SK-N-SH (cell line): ENCODE results near the gene PLK1. TPM values are rescaled to one million over a fixed set of nuclear protein-coding genes. Genes with fewer than 3 reads are reported as not detected.
"Not testable (repeated sequence)": the region's sequence is repeated elsewhere in the genome, so short reads cannot be mapped to it uniquely, and the experiment has no call there.

Source experiments
- CTCF ChIA-PET: fragments of 300-600, 350-600 bp; formaldehyde crosslinking; extraction: SDS; loops from one replicate; lab custom pipeline; 2021; lab: Yijun Ruan, JAX
- POLR2A ChIA-PET: fragments of 350-600 bp; sonication (Branson Sonifier 250); formaldehyde crosslinking; extraction: SDS; loops from one replicate; lab custom pipeline; 2020; ENCODE audit warnings: antibody characterized with exemption, inconsistent platforms; lab: Yijun Ruan, JAX
- DNase-seq: peaks from one replicate; pipeline ENCODE4 v3.0.0; 2012
- H2AFZ ChIP-seq: fragments of 200-600 bp; sonication (generic); 2 replicates; pipeline ENCODE4 v1.8.1; 2016; ENCODE audit warnings: antibody characterized with exemption, mild to moderate bottlenecking, low read depth
- H3F3A ChIP-seq: fragments of 200-600 bp; sonication (generic); replicated peaks from 2 replicates; pipeline ENCODE3; 2016; ENCODE audit warnings: antibody characterized with exemption, mild to moderate bottlenecking; ENCODE audit not compliant: insufficient read depth
- H3K27ac ChIP-seq, 2 experiments: fragments of 200-500 bp in 1 of 2; fragments of 200-600 bp in 1 of 2; sonication (Bioruptor generic) in 1 of 2; sonication (generic), shearing (Covaris generic) in 1 of 2; 2 replicates each; pipeline versions ENCODE4 v1.5.1 to v1.6.1; 2014 to 2016; ENCODE audit warnings: low read depth in 2 of 2, inconsistent platforms in 1 of 2, low read length in 1 of 2, mild to moderate bottlenecking in 1 of 2, mixed read lengths in 1 of 2
- H3K27me3 ChIP-seq: fragments of 200-600 bp; sonication (generic), shearing (Covaris generic); 2 replicates; pipeline ENCODE4 v1.6.1; 2016; ENCODE audit warnings: mixed run types; ENCODE audit not compliant: insufficient read depth
- H3K36me3 ChIP-seq, 2 experiments: fragments of 200-500 bp in 1 of 2; fragments of 200-600 bp in 1 of 2; sonication (Bioruptor generic) in 1 of 2; sonication (generic) in 1 of 2; replicated peaks in 1 of 2; 2 replicates each; pipeline versions ENCODE3 to v1.5.1; 2014 to 2016; ENCODE audit warnings: low read length in 1 of 2, mild to moderate bottlenecking in 1 of 2; ENCODE audit not compliant: insufficient read depth in 2 of 2, control insufficient read depth in 1 of 2
- H3K4me1 ChIP-seq, 2 experiments: fragments of 200-500 bp in 1 of 2; fragments of 200-600 bp in 1 of 2; sonication (Bioruptor generic) in 1 of 2; sonication (generic), shearing (Covaris generic) in 1 of 2; 2 replicates each; pipeline versions ENCODE4 v1.5.1 to v1.6.1; 2014 to 2016; ENCODE audit warnings: low read depth in 1 of 2, low read length in 1 of 2, mixed run types in 1 of 2; ENCODE audit not compliant: insufficient read depth in 2 of 2, control insufficient read depth in 1 of 2
- H3K4me2 ChIP-seq: fragments of 200-600 bp; sonication (generic), shearing (Covaris generic); 2 replicates; pipeline ENCODE4 v1.6.1; 2017; ENCODE audit warnings: mixed run types
- H3K4me3 ChIP-seq, 2 experiments: fragments of 200-500 bp in 1 of 2; fragments of 200-600 bp in 1 of 2; sonication (Bioruptor generic) in 1 of 2; sonication (generic), shearing (Covaris generic) in 1 of 2; 2 replicates each; pipeline versions ENCODE4 v1.5.1 to v1.8.1; 2014 to 2016; ENCODE audit warnings: low read depth in 2 of 2, inconsistent platforms in 1 of 2, low read length in 1 of 2, mild to moderate bottlenecking in 1 of 2, mixed read lengths in 1 of 2, moderate library complexity in 1 of 2
- H3K79me2 ChIP-seq: fragments of 200-600 bp; sonication (generic); 2 replicates; pipeline ENCODE4 v1.8.1; 2017; ENCODE audit warnings: mild to moderate bottlenecking; ENCODE audit not compliant: insufficient read depth
- H3K9ac ChIP-seq: fragments of 200-600 bp; sonication (generic); 2 replicates; pipeline ENCODE4 v1.6.1; 2017; ENCODE audit warnings: mixed run types
- H3K9me2 ChIP-seq: fragments of 200-600 bp; sonication (generic); 2 replicates; pipeline ENCODE4 v1.6.1; 2017; ENCODE audit warnings: mixed run types
- H3K9me3 ChIP-seq: fragments of 200-600 bp; sonication (generic); 2 replicates; pipeline ENCODE4 v1.6.1; 2017; ENCODE audit warnings: mixed run types, mild to moderate bottlenecking, moderate library complexity
- H4K20me1 ChIP-seq: fragments of 200-600 bp; sonication (generic); 2 replicates; pipeline ENCODE4 v1.6.1; 2017; ENCODE audit warnings: mild to moderate bottlenecking, mixed run types; ENCODE audit not compliant: insufficient read depth
- CHD2 ChIP-seq: fragments of 150-350 bp; IDR thresholded peaks from 2 replicates; pipeline ENCODE4 v1.6.1; 2018; ENCODE audit warnings: low read length; ENCODE audit not compliant: partially characterized antibody
- FOSL2 ChIP-seq: IDR thresholded peaks from 2 replicates; pipeline ENCODE4 v1.4.0; 2012; ENCODE audit warnings: low read depth, mild to moderate bottlenecking, moderate library complexity, borderline replicate concordance
- GABPA ChIP-seq: IDR thresholded peaks from 2 replicates; pipeline ENCODE4 v1.4.0; 2012; ENCODE audit warnings: low read depth, mild to moderate bottlenecking
- JUND ChIP-seq: IDR thresholded peaks from 2 replicates; pipeline ENCODE4 v1.4.0; 2012
- MEF2A ChIP-seq: IDR thresholded peaks from 2 replicates; pipeline ENCODE4 v1.4.0; 2012; ENCODE audit warnings: low read depth, borderline replicate concordance
- PBX3 ChIP-seq: IDR thresholded peaks from 2 replicates; pipeline ENCODE4; 2012
- RAD21 ChIP-seq: IDR thresholded peaks from 2 replicates; pipeline ENCODE4 v1.6.1; 2012; ENCODE audit warnings: mild to moderate bottlenecking, low read length
- RCOR1 ChIP-seq: fragments of 150-350 bp; IDR thresholded peaks from 2 replicates; pipeline ENCODE4 v1.6.1; 2017; ENCODE audit warnings: antibody characterized with exemption, low read length
- REST ChIP-seq: IDR thresholded peaks from 2 replicates; pipeline ENCODE4 v1.6.1; 2012; ENCODE audit warnings: mild to moderate bottlenecking, low read depth, low read length, moderate library complexity
- TAF1 ChIP-seq: IDR thresholded peaks from 2 replicates; pipeline ENCODE4 v1.6.1; 2012; ENCODE audit warnings: low read depth, mild to moderate bottlenecking, low read length, moderate library complexity, borderline replicate concordance
- TCF12 ChIP-seq: IDR thresholded peaks from 2 replicates; pipeline ENCODE4 v1.4.0; 2012
- USF2 ChIP-seq: fragments of 150-350 bp; IDR thresholded peaks from 2 replicates; pipeline ENCODE4 v1.6.1; 2017; ENCODE audit warnings: antibody characterized with exemption, low read length, low read depth, borderline replicate concordance
- WGBS: methylation state at CpG from one replicate; pipeline ENCODE4 v1.1.6; 2017; ENCODE audit warnings: low lambda C conversion rate; 5-methylcytosine and 5-hydroxymethylcytosine counted together
- polyA plus RNA-seq, 3 experiments: library from polyadenylated mRNA; depleted of rRNA; stranded (reverse); fragments of >200 nt; gene quantifications; 2 replicates each; pipeline ENCODE4 v1.2.3, GENCODE V29; 2012

Gene PLK1
- polyA plus RNA-seq, 1 of the 3 experiments (the other 2 are of a cell fraction), result 68.7 TPM

- H3K4me2 ChIP-seq, result no peak overlapping the region
- H2AFZ ChIP-seq, result no peak overlapping the region
- POLR2A ChIA-PET, result interaction anchor here (0.6 kb wide), 2 partner anchors 19 to 790 kb away, joined by 3 to 4 read pairs; no protein-coding TSS in a partner anchor
- H3K4me3 ChIP-seq, result no peak overlapping the region
- CTCF ChIA-PET, result interaction anchor here (0.6 to 1.3 kb wide), 8 partner anchors 10 to 282 kb away, joined by 3 to 4 read pairs (median 3); partner anchors contain the start of gene CHP2
- 57% methylated on average over 19 of the region's 19 CpGs for WGBS
- H3K9ac ChIP-seq, result no peak overlapping the region
- H3K4me1 ChIP-seq, result no peaks in the 10 kb centered on the region
- no peaks in the 10 kb centered on the region for H4K20me1 ChIP-seq
- peaks cover 5% of the 10 kb centered on the region; the same call in 1 of the 2 replicates for H3K27me3 ChIP-seq
- H3K79me2 ChIP-seq, result no peaks in the 10 kb centered on the region
- H3F3A ChIP-seq, result no peaks in the 10 kb centered on the region
- no peak for TF ChIP-seq PBX3
- no peak for TF ChIP-seq JUND
- no peak for TF ChIP-seq FOSL2
- TF ChIP-seq CHD2, result no peak
- no peak for TF ChIP-seq MEF2A
- TF ChIP-seq TCF12, result no peak
- TF ChIP-seq REST, result no peak
- TF ChIP-seq TAF1, result no peak
- TF ChIP-seq RAD21, result no peak
- TF ChIP-seq GABPA, result no peak
- no peak for TF ChIP-seq USF2
- TF ChIP-seq RCOR1, result no peak
- no peak overlapping the region for H3K27ac ChIP-seq
- no peaks in the 10 kb centered on the region for H3K9me3 ChIP-seq
- no peaks in the 10 kb centered on the region for H3K9me2 ChIP-seq
- H3K36me3 ChIP-seq, result no peaks in the 10 kb centered on the region
- DNase-seq, result no peak
Observed at GRCh38 chr16:23734176-23734893, 55.6 kb downstream of the PLK1 start.

- CTCF ChIA-PET, DNase-seq, H3K4me1 ChIP-seq, H3K9me2 ChIP-seq, H3K4me2 ChIP-seq, H3K27ac ChIP-seq, H4K20me1 ChIP-seq, H3K4me3 ChIP-seq, H2AFZ ChIP-seq, H3K9me3 ChIP-seq, H3K27me3 ChIP-seq, H3K36me3 ChIP-seq, H3K9ac ChIP-seq, H3F3A ChIP-seq, POLR2A ChIA-PET, H3K79me2 ChIP-seq: not testable (repeated sequence)
- 50% methylated on average over 1 of the region's 1 CpG for WGBS
Observed at GRCh38 chr16:23737423-23738028, 58.8 kb downstream of the PLK1 start.
